ENCODE data around the gene ZRANB3. TPM values are rescaled to one million over a fixed set of nuclear protein-coding genes. Genes with fewer than 3 reads are reported as not detected.

Gene ZRANB3
- total RNA-seq, 1 donor from 2014 or later: 8.5 TPM

DNA sequence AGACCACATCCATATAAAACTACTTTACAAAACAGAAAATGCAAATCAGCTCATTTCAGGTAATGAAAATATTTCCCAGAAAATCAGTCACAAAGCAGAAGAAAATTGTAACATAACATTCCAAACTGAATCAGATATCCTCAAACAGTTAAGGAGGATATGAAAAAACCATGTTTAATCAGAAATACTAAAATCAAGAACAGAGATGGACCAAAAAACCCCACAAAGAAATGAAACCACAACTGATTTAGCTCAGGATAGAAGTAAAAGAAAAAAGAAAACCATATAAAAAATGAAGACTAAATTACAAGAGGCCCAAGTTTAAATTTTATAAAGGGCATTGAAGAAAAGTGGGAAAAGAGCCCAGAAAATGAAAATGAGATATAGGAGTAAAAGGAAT, 376.1 kb downstream of the ZRANB3 start:
- DNase-seq (ENCODE audit: low read depth): no peak
- H3K27me3 ChIP-seq (ENCODE audit: control insufficient read depth, insufficient read depth, low read length): no peaks in the 10 kb centered on the region
- H3K4me3 ChIP-seq (ENCODE audit: low read depth, low read length): no peak overlapping the region
- TF ChIP-seq CTCF (IDR thresholded peaks at IDR 0.05; ENCODE audit: insufficient read depth, low read length, poor library complexity, severe bottlenecking): no peak
- peaks cover 1% of the 10 kb centered on the region for H3K36me3 ChIP-seq (ENCODE audit: control insufficient read depth, insufficient read depth, low read length)

- no peak for DNase-seq (ENCODE audit: low read depth)
- Histone ChIP-seq H3K4me3 (ENCODE audit: low read depth, low read length) (no peak overlapping the region), H3K27me3 (ENCODE audit: control insufficient read depth, insufficient read depth, low read length) (no peaks in the 10 kb centered on the region), H3K36me3 (ENCODE audit: control insufficient read depth, insufficient read depth, low read length) (no peaks in the 10 kb centered on the region)
- TF ChIP-seq CTCF (IDR thresholded peaks at IDR 0.05; ENCODE audit: insufficient read depth, low read length, poor library complexity, severe bottlenecking): no peak
These were observed 378.7 kb downstream of the ZRANB3 start for GRCh38 chr2:135152361-135152760.

DNA sequence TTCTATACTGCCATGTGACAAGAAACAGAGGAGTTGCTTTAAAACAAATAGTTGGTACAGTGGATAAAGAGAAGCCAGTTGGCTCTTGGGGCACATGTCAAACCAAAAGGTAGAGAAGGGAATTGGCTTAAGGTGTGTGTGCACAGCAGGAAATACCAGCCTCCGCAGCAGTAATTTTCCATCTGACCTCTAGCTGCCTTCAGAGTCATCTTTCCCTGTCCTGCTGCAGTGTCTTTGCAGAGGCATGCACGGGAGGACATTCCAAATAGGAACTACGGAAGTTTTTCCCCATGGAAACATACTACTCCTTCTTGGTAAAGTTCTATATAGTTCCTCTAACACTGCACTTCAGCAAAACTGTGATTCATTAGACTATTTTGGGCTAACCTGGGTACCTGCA, 379.4 kb downstream of the ZRANB3 start:
- Histone ChIP-seq H3K36me3 (ENCODE audit: control insufficient read depth, insufficient read depth, low read length) (no peaks in the 10 kb centered on the region), H3K27me3 (ENCODE audit: control insufficient read depth, insufficient read depth, low read length) (no peaks in the 10 kb centered on the region), H3K4me3 (ENCODE audit: low read depth, low read length) (no peak overlapping the region)
- no peak for DNase-seq (ENCODE audit: low read depth)
- no peak for TF ChIP-seq CTCF (IDR thresholded peaks at IDR 0.05; ENCODE audit: insufficient read depth, low read length, poor library complexity, severe bottlenecking)

DNA sequence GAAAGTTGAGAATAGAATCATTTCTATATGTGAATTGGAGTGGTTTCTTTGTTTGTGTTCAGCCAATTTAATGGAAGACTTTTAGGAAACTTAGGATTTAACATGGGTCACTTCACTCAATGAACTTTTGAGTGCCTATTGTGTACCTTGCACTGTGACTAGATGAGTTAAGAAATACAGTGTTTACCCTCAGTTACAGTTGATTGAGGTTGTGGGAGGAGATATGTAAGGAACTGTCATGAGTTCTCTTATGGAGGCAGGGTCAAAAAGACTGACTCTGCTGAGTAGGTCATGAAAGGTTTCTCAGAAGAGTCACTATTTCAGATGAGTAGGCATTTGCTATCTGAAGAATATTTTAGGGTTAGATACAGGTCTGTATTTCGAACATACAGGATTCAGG, 380.3 kb downstream of the ZRANB3 start:
- TF ChIP-seq CTCF (IDR thresholded peaks at IDR 0.05; ENCODE audit: insufficient read depth, low read length, poor library complexity, severe bottlenecking): no peak

GRCh38 chr2:135149251-135149650, 381.8 kb downstream of the ZRANB3 start:
- Histone ChIP-seq H3K4me3 (ENCODE audit: low read depth, low read length) (no peak overlapping the region), H3K36me3 (ENCODE audit: control insufficient read depth, insufficient read depth, low read length) (no peaks in the 10 kb centered on the region), H3K27me3 (ENCODE audit: control insufficient read depth, insufficient read depth, low read length) (no peaks in the 10 kb centered on the region)
- TF ChIP-seq CTCF (IDR thresholded peaks at IDR 0.05; ENCODE audit: insufficient read depth, low read length, poor library complexity, severe bottlenecking): no peak
- no peak for DNase-seq (ENCODE audit: low read depth)

More for the DNA sequence above, 380.3 kb downstream of the ZRANB3 start:
- no peak for DNase-seq (ENCODE audit: low read depth)
- H3K27me3 ChIP-seq (ENCODE audit: control insufficient read depth, insufficient read depth, low read length): no peaks in the 10 kb centered on the region
- no peak overlapping the region for H3K4me3 ChIP-seq (ENCODE audit: low read depth, low read length)
- H3K36me3 ChIP-seq (ENCODE audit: control insufficient read depth, insufficient read depth, low read length): no peaks in the 10 kb centered on the region

GRCh38 chr2:135144343-135144742, 386.7 kb downstream of the ZRANB3 start:
- Histone ChIP-seq H3K27me3 (ENCODE audit: control insufficient read depth, insufficient read depth, low read length) (no peaks in the 10 kb centered on the region), H3K4me3 (ENCODE audit: low read depth, low read length) (no peak overlapping the region), H3K36me3 (ENCODE audit: control insufficient read depth, insufficient read depth, low read length) (peaks cover 2% of the 10 kb centered on the region)
- DNase-seq (ENCODE audit: low read depth): no peak
- no peak for TF ChIP-seq CTCF (IDR thresholded peaks at IDR 0.05; ENCODE audit: insufficient read depth, low read length, poor library complexity, severe bottlenecking)
